ENCODE results near the gene MOGAT2. TPM values are rescaled to one million over a fixed set of nuclear protein-coding genes. Genes with fewer than 3 reads are reported as not detected.

MOGAT2 gene
- total and polyA plus RNA-seq, 2 of the 13 experiments (the other 11 are each of a cell fraction or from before 2014, with no cell fraction given) = 27.2 to 27.8 TPM

- TF ChIP-seq GMEB1 (CRISPR knock-in tag; IDR thresholded peaks at IDR 0.05; ENCODE audit: borderline replicate concordance) = no peak
- no peak for TF ChIP-seq FOXA1 (IDR thresholded peaks at IDR 0.05)
- no peak for TF ChIP-seq FOXA1 (CRISPR knock-in tag; IDR thresholded peaks at IDR 0.05)
- peak; percentile 64; the same call in 1 of the 2 replicates for TF ChIP-seq FOXC1 (CRISPR knock-in tag; IDR thresholded peaks at IDR 0.05; ENCODE audit: borderline replicate concordance)
- TF ChIP-seq ZNF354B (CRISPR knock-in tag; IDR thresholded peaks at IDR 0.05) = no peak
- no peak for TF ChIP-seq ZNF143 (CRISPR knock-in tag; IDR thresholded peaks at IDR 0.05)
- TF ChIP-seq ZNF296 (CRISPR knock-in tag; conservative IDR thresholded peaks at IDR 0.05) = 0 out of 2 replicates have a peak, but pooled peaks have one; percentile 33
- no peak for TF ChIP-seq ZSCAN22 (CRISPR knock-in tag; IDR thresholded peaks at IDR 0.05)
- no peak for TF ChIP-seq SATB2 (CRISPR knock-in tag; IDR thresholded peaks at IDR 0.05)
- no peak for TF ChIP-seq ZNF552 (CRISPR knock-in tag; IDR thresholded peaks at IDR 0.05; ENCODE audit: borderline replicate concordance)
- no peak for TF ChIP-seq TBP (CRISPR knock-in tag; IDR thresholded peaks at IDR 0.05)
- TF ChIP-seq NRL (CRISPR knock-in tag; IDR thresholded peaks at IDR 0.05; ENCODE audit: borderline replicate concordance) = no peak
- TF ChIP-seq YEATS2 (CRISPR knock-in tag; IDR thresholded peaks at IDR 0.05; ENCODE audit: borderline replicate concordance) = no peak; the same call in 1 of the 2 replicates
- peak; percentile 48; the same call in 1 of the 2 replicates for TF ChIP-seq SP4 (CRISPR knock-in tag; IDR thresholded peaks at IDR 0.05)
- peak; percentile 60; the same call in 1 of the 2 replicates for TF ChIP-seq MIER3 (CRISPR knock-in tag; IDR thresholded peaks at IDR 0.05; ENCODE audit: borderline replicate concordance)
- TF ChIP-seq POGK (CRISPR knock-in tag; conservative IDR thresholded peaks at IDR 0.05) = no peak
- no peak for TF ChIP-seq ZNF777 (CRISPR knock-in tag; IDR thresholded peaks at IDR 0.05)
- TF ChIP-seq ZNF576 (CRISPR knock-in tag; IDR thresholded peaks at IDR 0.05) = no peak
- TF ChIP-seq ZNF83 (CRISPR knock-in tag; IDR thresholded peaks at IDR 0.05; ENCODE audit: borderline replicate concordance) = no peak
- no peak for TF ChIP-seq EEA1 (CRISPR knock-in tag; IDR thresholded peaks at IDR 0.05; ENCODE audit: borderline replicate concordance)
- no peak for TF ChIP-seq ZNF839 (CRISPR knock-in tag; IDR thresholded peaks at IDR 0.05; ENCODE audit: borderline replicate concordance)
- TF ChIP-seq KAT7 (CRISPR knock-in tag; IDR thresholded peaks at IDR 0.05; ENCODE audit: borderline replicate concordance) = no peak
- TF ChIP-seq ZNF160 (CRISPR knock-in tag; IDR thresholded peaks at IDR 0.05) = no peak
- 0 out of 2 replicates have a peak, but pooled peaks have one; percentile 63 for TF ChIP-seq SPEN (CRISPR knock-in tag; IDR thresholded peaks at IDR 0.05; ENCODE audit: low read depth)
- TF ChIP-seq THYN1 (CRISPR knock-in tag; IDR thresholded peaks at IDR 0.05; ENCODE audit: borderline replicate concordance, low read depth) = no peak
Observed at GRCh38 chr11:75743711-75744563, 26.3 kb downstream of the MOGAT2 start (continued).
